ENCODE data around the gene ACTG2. TPM values are rescaled to one million over a fixed set of nuclear protein-coding genes. Genes with fewer than 3 reads are reported as not detected.
"Not testable (repeated sequence)": the region's sequence is repeated elsewhere in the genome, so short reads cannot be mapped to it uniquely, and the experiment has no call there.

The ACTG2 gene
- total RNA-seq, 8 experiments from 2014 or later, result 0.60 to 228 (median 3.5) TPM

DNA sequence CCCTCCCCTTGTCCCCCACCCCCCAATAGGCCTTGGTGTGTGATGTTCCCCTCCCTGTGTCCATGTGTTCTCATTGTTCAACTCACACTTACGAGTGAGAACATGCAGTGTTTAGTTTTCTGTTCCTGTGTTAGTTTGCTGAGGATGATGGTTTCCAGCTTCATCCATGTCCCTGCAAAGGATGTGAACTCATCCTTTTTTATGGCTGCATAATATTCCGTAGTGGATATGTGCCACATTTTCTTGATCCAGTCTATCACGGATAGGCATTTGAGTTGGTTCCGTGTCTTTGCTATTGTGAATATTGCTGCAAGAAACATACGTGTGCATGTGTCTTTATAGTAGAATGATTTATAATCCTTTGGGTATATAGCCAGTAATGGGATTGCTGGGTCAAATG is 14.8 kb upstream of the ACTG2 start:
- in situ Hi-C loops (cut with MboI; ENCODE audit: low pct_unique_long_range_greater_than_20kb in 2 of 9, low sequenced_read_pairs in 9 of 9, unreplicated experiment in 9 of 9); H3K4me1 ChIP-seq (replicated peaks in 1 of 2); H3K4me3 ChIP-seq; ATAC-seq (replicated peaks in 6 of 8); H3K27ac ChIP-seq: not testable (repeated sequence)
- 69 to 100% (median 100%) methylated on average over 1 to 5 of the region's 5 CpGs for WGBS, 10 experiments

DNA sequence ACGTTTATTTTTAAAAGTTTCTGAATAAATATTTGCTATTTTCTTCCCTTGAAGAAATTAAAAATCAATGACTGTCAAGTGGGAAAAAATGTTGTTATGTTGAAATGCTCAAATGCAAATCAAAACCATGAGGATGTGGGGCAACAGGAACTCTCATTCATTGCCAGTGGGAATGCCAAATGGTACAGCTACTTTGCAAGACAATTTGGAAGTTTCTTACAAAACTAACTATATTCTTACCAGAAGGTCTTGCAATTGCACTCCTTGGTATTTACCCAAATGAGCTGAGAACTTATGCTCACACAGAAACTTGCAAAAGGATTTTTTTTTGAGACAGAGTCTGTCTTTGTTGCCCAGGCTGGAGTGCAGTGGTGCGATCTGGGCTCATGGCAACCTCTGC is 7.4 kb upstream of the ACTG2 start:
- in situ Hi-C loops (cut with MboI; ENCODE audit: low pct_unique_long_range_greater_than_20kb in 2 of 9, low sequenced_read_pairs in 9 of 9, unreplicated experiment in 9 of 9), result no loop called here
- no peak overlapping the region for H3K27ac ChIP-seq
- WGBS, 10 experiments, result 0 to 58% (median 47%) methylated on average over 1 to 2 of the region's 2 CpGs; no CpG with 5 or more reads in 1 of the 10 experiments
- no peaks in the 10 kb centered on the region for H3K4me1 ChIP-seq (replicated peaks in 1 of 2)
- no peak for ATAC-seq (replicated peaks in 6 of 8)
- no peak overlapping the region for H3K4me3 ChIP-seq

DNA sequence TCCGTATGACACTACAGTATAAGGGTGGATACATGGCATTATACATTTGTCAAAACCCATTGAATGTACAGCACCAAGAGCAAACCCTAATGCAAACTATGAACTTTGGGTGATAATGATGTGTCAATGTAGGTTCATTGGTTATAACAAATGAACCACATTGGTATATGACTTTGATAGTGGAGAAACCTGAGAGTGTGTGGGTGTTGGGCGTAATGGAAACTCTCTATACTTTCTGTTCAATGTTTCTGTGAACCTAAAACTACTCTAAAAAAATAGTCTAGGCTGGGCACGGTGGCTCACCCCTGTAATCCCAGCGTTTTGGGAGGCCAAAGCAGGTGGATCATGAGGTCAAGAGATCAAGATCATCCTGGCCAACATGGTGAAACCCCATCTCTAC is 6.5 kb upstream of the ACTG2 start:
- no peak for ATAC-seq (replicated peaks in 6 of 8)
- Histone ChIP-seq H3K4me1 (replicated peaks in 1 of 2) (no peaks in the 10 kb centered on the region), H3K27ac (no peak overlapping the region), H3K4me3 (no peak overlapping the region)
- in situ Hi-C loops (cut with MboI; ENCODE audit: low pct_unique_long_range_greater_than_20kb in 2 of 9, low sequenced_read_pairs in 9 of 9, unreplicated experiment in 9 of 9), result no loop called here
- WGBS, 10 experiments, result 50 to 100% (median 83%) methylated on average over 1 to 4 of the region's 4 CpGs; no CpG with 5 or more reads in 1 of the 10 experiments

DNA sequence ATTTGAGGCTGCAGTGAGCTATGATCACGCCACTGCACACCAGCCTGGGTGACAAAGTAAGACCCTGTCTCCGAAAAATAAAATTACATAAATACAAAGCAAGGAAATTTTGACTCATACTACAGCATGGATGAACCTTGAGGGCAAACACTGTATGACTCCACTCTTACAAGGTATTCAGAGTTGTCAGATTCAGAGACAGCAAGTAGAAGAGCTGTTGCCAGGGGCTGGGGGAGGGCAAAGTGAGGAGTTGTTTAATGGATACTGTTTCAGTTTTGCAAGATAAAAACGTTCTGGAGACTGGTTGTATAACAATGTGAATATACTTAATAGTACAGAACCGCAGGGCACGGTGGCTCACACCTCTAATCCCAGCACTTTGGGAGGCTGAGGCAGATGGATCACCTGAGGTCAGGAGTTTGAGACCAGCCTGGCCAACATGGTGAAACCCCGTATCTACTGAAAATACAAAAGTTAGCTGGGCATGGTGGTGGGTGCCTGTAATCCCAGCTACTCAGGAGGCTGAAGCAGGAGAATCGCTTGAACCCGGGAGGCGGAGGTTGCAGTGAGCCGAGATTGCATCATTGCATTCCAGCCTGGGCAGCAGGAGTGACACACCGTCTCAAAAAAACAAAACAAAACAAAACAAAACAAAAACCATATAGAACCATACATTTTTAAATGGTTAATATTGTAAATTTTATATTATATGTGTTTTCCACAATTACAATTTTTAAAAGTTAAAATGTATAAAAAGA is 5.0 kb upstream of the ACTG2 start:
- not testable (repeated sequence) for ATAC-seq (replicated peaks in 6 of 8)
- WGBS, 10 experiments, result 55 to 89% (median 77%) methylated on average over 2 to 10 of the region's 11 CpGs; no CpG with 5 or more reads in 2 of the 10 experiments

DNA sequence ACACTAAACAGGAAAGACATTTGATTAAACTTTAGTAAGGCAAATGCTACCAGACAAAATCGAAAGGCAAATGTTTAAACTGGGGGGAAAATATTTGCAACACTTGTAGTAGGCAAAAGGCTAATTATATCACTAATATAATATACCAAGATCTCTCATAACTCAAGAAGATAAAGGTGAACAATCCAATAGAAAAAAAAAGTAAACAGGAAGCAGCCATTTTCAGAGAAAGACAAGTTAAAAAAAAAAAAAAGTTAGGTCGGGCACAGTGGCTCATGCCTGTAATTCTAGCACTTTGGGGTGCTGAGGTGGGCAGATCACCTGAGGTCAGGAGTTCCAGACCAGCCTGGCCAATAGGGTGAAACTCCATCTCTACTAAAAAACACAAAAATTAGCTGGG is 4.4 kb upstream of the ACTG2 start:
- H3K4me1 ChIP-seq (replicated peaks in 1 of 2), result no peaks in the 10 kb centered on the region
- H3K27ac ChIP-seq, result no peak overlapping the region
- no peak for ATAC-seq (replicated peaks in 6 of 8)
- no peak overlapping the region for H3K4me3 ChIP-seq
- WGBS, 10 experiments, result 28 to 100% (median 75%) methylated on average over 1 to 2 of the region's 2 CpGs
- in situ Hi-C loops (cut with MboI; ENCODE audit: low pct_unique_long_range_greater_than_20kb in 2 of 9, low sequenced_read_pairs in 9 of 9, unreplicated experiment in 9 of 9), result no loop called here

More for the DNA sequence above, 5.0 kb upstream of the ACTG2 start:
- H3K4me3 ChIP-seq; in situ Hi-C loops (cut with MboI; ENCODE audit: low pct_unique_long_range_greater_than_20kb in 2 of 9, low sequenced_read_pairs in 9 of 9, unreplicated experiment in 9 of 9); H3K4me1 ChIP-seq (replicated peaks in 1 of 2); H3K27ac ChIP-seq: not testable (repeated sequence)

DNA sequence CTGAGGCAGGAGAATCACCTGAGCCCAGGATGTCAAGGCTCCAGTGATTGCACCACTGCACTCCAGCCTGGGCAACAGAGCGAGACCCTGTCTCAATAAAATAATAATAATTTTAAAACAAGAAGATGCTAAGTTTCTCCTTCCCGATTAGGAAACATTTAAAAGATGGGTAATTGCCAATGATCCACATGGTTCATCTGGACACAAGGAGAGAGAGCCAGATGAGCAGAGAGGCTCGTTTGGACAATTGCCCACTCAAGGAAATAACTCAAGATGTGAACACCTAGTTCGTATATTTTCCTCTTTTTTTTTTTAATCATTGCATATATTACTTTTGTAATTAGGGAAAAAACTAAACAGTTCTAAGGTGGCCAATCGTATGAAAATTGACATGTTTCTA is 3.6 kb upstream of the ACTG2 start:
- 16 to 87% (median 77%) methylated on average over 2 to 5 of the region's 5 CpGs; no CpG with 5 or more reads in 1 of the 10 experiments for WGBS, 10 experiments
- in situ Hi-C loops (cut with MboI; ENCODE audit: low pct_unique_long_range_greater_than_20kb in 2 of 9, low sequenced_read_pairs in 9 of 9, unreplicated experiment in 9 of 9), result no loop called here
- H3K4me3 ChIP-seq, result no peak overlapping the region
- ATAC-seq (replicated peaks in 6 of 8), result no peak
- no peak overlapping the region for H3K27ac ChIP-seq
- H3K4me1 ChIP-seq (replicated peaks in 1 of 2), result no peaks in the 10 kb centered on the region

DNA sequence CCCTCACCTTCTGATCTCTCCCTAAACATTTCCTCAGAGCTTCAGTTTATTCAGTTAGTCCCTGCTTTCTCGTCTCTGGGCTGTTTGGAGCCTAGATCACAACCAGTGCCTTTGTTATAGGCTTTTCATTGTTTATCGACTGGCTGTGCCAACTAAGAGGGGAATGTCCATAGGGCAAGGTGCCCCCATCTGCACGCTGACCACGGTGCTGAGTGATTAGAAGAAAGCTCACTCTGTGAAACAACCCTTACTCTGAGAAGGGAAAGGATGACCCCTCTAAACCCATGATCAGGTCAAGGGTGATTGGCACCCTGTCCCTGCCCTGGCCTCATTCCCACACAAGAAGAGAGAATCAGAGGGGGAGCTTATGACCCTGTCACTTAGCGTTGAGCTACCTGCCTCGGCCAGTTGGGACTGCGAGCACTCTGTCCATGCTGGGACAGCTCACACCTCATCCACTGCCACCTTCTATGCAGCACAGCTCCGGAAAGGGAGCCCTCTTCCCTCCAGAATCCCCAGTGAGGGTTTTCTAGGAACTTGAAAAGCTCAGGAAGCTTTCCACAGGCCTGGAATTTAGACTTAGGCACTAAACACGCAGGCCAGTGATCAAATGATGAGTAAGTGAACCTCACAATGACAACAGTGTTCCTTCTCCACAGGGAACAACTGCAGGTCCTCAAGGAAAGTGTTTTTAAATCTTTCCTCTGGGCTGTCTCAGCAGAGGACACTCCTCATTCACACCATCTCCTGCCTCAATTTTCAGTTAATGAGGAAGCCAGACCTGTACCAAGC is 2.3 kb upstream of the ACTG2 start:
- ATAC-seq (replicated peaks in 6 of 8), result no peak
- in situ Hi-C loops (cut with MboI; ENCODE audit: low pct_unique_long_range_greater_than_20kb in 2 of 9, low sequenced_read_pairs in 9 of 9, unreplicated experiment in 9 of 9), result no loop called here
- Histone ChIP-seq H3K4me1 (replicated peaks in 1 of 2) (no peaks in the 10 kb centered on the region), H3K4me3 (no peak overlapping the region), H3K27ac (no peak overlapping the region)
- 57 to 90% (median 81%) methylated on average over 1 to 9 of the region's 9 CpGs; no CpG with 5 or more reads in 1 of the 10 experiments for WGBS, 10 experiments

DNA sequence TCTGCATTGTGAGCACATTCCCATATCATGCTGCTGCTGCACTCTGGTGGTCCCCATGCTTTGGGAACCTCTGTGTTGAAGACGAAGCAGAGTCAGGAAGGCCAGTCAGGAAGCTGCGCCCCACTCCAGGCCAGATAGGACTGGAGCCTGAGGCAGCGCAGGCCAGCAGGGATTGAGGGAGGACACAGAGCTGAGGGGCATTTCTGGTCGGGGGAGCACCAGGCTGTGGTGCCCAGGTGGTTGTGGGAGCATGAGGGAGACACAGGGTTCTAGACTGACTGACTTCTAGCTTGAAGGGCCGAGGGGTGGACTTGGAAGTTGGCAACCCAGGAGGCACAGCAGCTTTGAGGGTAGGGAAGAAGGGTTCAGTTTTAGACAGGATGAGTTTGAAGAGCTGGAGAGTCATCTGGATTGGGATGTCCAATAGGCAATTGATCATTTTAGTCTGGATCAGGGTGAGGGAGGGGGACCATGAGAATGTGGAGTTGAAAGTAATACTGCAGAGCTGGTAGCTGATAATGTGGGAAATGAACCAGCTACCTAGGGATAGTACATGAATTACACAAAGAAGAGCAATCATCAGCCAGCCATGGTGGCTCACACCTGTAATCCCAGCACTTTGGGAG is 1.4 kb upstream of the ACTG2 start:
- in situ Hi-C loops (cut with MboI; ENCODE audit: low pct_unique_long_range_greater_than_20kb in 2 of 9, low sequenced_read_pairs in 9 of 9, unreplicated experiment in 9 of 9), result no loop called here

DNA sequence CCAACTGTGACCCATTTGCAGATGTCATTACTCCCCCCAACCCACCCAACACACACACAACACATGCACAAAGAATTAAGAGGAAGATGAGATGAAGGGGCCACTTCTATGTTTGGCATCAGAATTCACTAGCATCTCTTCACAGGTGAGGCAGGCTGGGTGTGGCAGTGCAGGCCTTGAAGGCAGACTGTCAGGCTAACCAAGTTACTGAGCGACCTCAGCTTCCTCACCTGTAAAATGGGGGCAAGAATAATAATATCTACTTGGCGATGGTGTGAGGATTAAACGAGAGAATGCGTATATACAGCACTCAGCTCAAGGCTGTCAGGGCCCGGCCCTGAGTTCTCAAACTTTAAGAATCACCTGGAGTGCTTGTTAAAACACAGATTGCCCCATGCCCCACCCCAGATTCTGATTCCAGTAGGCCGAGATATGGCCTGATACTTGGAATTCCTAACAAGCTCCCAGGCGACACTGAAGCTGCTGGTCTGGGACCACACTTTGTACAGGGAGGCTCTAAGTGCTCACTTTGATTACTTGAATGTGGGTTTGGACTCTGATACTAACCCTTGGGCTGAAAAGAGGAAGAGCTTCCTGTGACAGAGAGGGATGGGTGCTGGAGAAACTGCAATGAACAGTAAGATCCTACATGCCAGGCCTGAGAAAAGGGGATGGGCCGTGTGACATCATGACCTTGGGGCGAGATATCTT is 1.1 kb downstream of the ACTG2 start:
- no peaks in the 10 kb centered on the region for H3K4me1 ChIP-seq (replicated peaks in 1 of 2)
- in situ Hi-C loops (cut with MboI; ENCODE audit: low pct_unique_long_range_greater_than_20kb in 2 of 9, low sequenced_read_pairs in 9 of 9, unreplicated experiment in 9 of 9), result no loop called here
- 67 to 100% (median 87%) methylated on average over 1 to 5 of the region's 9 CpGs for WGBS, 10 experiments
- H3K4me3 ChIP-seq, result no peak overlapping the region
- ATAC-seq (replicated peaks in 6 of 8), result no peak
- no peak overlapping the region for H3K27ac ChIP-seq

More for the DNA sequence above, 1.4 kb upstream of the ACTG2 start:
- WGBS, 10 experiments, result 50 to 100% (median 82%) methylated on average over 1 to 3 of the region's 5 CpGs; no CpG with 5 or more reads in 4 of the 10 experiments
- Histone ChIP-seq H3K27ac (no peak overlapping the region), H3K4me1 (replicated peaks in 1 of 2) (no peaks in the 10 kb centered on the region), H3K4me3 (no peak overlapping the region)
- ATAC-seq (replicated peaks in 6 of 8), result no peak

DNA sequence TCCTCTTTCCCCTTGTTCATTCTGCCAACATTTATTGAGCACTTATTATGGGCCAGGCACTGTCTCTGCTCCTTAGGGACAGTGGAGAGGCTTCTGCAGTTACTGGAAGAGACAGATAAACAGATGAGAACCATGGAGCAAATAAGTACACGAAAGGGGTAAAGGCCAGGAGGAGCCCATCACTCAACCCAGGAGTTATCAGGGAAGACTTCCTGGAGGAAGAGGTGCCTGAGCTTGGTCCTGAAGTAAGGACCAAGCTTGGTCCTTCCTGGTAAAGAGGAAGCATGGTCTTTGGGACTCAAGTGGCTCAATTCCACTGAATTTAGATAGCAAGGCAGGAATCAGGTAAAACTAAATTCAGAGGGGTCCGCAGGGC is 1.7 kb downstream of the ACTG2 start:
- 60 to 100% (median 92%) methylated on average over 1 of the region's 2 CpGs; no CpG with 5 or more reads in 2 of the 10 experiments for WGBS, 10 experiments
- Histone ChIP-seq H3K4me3 (no peak overlapping the region), H3K27ac (no peak overlapping the region), H3K4me1 (replicated peaks in 1 of 2) (no peaks in the 10 kb centered on the region)
- no peak for ATAC-seq (replicated peaks in 6 of 8)
- in situ Hi-C loops (cut with MboI; ENCODE audit: low pct_unique_long_range_greater_than_20kb in 2 of 9, low sequenced_read_pairs in 9 of 9, unreplicated experiment in 9 of 9), result no loop called here

DNA sequence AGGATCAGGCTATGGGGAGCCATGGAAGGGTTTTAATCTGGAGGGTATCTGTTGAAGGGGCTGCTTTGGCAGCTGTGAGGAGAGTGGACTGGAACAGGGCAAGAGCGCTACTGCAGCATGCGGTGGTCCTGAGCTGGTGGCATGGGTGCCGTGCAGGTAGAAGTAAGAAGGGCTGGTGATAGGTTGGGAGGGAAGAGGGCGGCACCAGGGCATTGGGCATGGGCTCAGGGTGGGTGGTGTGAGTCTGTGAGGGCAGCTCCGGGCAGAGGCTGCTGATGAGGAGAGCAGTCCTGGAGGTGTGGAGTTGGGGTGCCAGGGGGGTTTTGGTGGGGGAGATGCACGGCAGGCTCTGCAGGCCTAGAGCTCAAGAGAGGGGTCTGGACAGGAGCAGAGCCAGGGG is 2.1 kb downstream of the ACTG2 start:
- Histone ChIP-seq H3K4me1 (replicated peaks in 1 of 2) (no peaks in the 10 kb centered on the region), H3K4me3 (no peak overlapping the region), H3K27ac (no peak overlapping the region)
- in situ Hi-C loops (cut with MboI; ENCODE audit: low pct_unique_long_range_greater_than_20kb in 2 of 9, low sequenced_read_pairs in 9 of 9, unreplicated experiment in 9 of 9), result no loop called here
- no peak for ATAC-seq (replicated peaks in 6 of 8)
- WGBS, 10 experiments, result 85 to 100% (median 100%) methylated on average over 2 of the region's 6 CpGs; no CpG with 5 or more reads in 7 of the 10 experiments

DNA sequence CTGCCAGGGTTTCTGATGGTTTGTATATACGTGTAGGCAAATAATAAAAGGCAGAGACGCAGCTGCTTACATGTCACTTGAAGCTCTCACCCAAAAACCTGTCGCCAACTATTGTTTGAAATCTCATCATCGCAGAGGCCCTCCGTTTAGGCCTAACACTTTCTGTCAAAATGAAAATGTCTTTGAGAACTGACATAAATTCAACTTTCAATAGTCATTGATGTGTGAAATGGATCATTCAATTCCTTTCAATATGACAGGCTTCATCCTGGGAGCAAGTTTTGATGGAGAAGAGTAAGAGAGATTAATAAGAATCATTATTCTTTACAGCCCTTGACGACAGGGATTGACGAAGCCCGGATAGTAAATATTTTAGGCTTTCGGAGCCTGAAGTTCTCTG is 2.7 kb downstream of the ACTG2 start:
- no peak for ATAC-seq (replicated peaks in 6 of 8)
- Histone ChIP-seq H3K27ac (no peak overlapping the region), H3K4me3 (no peak overlapping the region), H3K4me1 (replicated peaks in 1 of 2) (no peaks in the 10 kb centered on the region)
- 72 to 91% (median 86%) methylated on average over 4 to 9 of the region's 9 CpGs; no CpG with 5 or more reads in 2 of the 10 experiments for whole genome bisulfite sequencing, 10 experiments
- in situ Hi-C loops (cut with MboI; ENCODE audit: low pct_unique_long_range_greater_than_20kb in 2 of 9, low sequenced_read_pairs in 9 of 9, unreplicated experiment in 9 of 9), result no loop called here
